ENCODE data around the gene PTCRA. TPM values are rescaled to one million over a fixed set of nuclear protein-coding genes. Genes with fewer than 3 reads are reported as not detected.

PTCRA gene
- total RNA-seq, 1 experiment from 2014 or later, result not detected

- no peaks in the 10 kb centered on the region for H3K9me2 ChIP-seq (replicated peaks; ENCODE audit: low read length)
- H3K27ac ChIP-seq (ENCODE audit: low read length), result peak overlapping the region; percentile 87
- H3K9me3 ChIP-seq (ENCODE audit: low read length), result no peaks in the 10 kb centered on the region
- DNase-seq, result peak; percentile 22
- peak overlapping the region; percentile 88 for H3K4me2 ChIP-seq (ENCODE audit: low read length)
- H3K4me1 ChIP-seq (ENCODE audit: insufficient read depth, low read length), result peaks cover 9% of the 10 kb centered on the region
- peak overlapping the region; percentile 84 for H3K4me3 ChIP-seq (ENCODE audit: low read length)
- peaks cover 3% of the 10 kb centered on the region for H3F3A ChIP-seq (ENCODE audit: low read length, unreplicated experiment)
- H3K27me3 ChIP-seq (ENCODE audit: low read length), result no peaks in the 10 kb centered on the region
- no peaks in the 10 kb centered on the region for H4K20me1 ChIP-seq (ENCODE audit: low read length)
- peaks cover 6% of the 10 kb centered on the region for H3K79me2 ChIP-seq (ENCODE audit: low read length)
- TF ChIP-seq EZH2 (IDR thresholded peaks at IDR 0.05; ENCODE audit: low read length, unreplicated experiment), result no peak
- no peak for TF ChIP-seq CTCF (conservative IDR thresholded peaks at IDR 0.05; ENCODE audit: low read depth, low read length)
- TF ChIP-seq EZH2phosphoT487 (IDR thresholded peaks at IDR 0.05; ENCODE audit: borderline replicate concordance, low read length), result no peak
- CTCF ChIA-PET, result no interaction called here
- intact Hi-C loops (cut with micrococcal nuclease), result no loop called here
- no peak overlapping the region for H2AFZ ChIP-seq (ENCODE audit: low read length)
- POLR2A ChIA-PET (ENCODE audit: unreplicated experiment), result interaction anchor here (0.6 kb wide), 3 partner anchors 10 to 270 kb away, joined by 3 to 6 read pairs (median 5); partner anchors contain the start of gene RPL7L1
- peak overlapping the region; percentile 88 for H3K9ac ChIP-seq (ENCODE audit: low read length)
- peaks cover 10% of the 10 kb centered on the region for H3K36me3 ChIP-seq (ENCODE audit: low read depth, low read length)
- BruUV-seq (replicated peaks), result no TSS peak
- peak; percentile 1; the same call in 1 of the 2 replicates for ATAC-seq
Measured at GRCh38 chr6:42889815-42890214, 26.0 kb upstream of the PTCRA start.

GRCh38 chr6:42890311-42891198, 25.3 kb upstream of the PTCRA start:
- no peak for TF ChIP-seq CTCF (conservative IDR thresholded peaks at IDR 0.05; ENCODE audit: low read depth, low read length)
- no peak for TF ChIP-seq EZH2 (IDR thresholded peaks at IDR 0.05; ENCODE audit: low read length, unreplicated experiment)
- TF ChIP-seq EZH2phosphoT487 (IDR thresholded peaks at IDR 0.05; ENCODE audit: borderline replicate concordance, low read length), result no peak
- no peaks in the 10 kb centered on the region for H3K9me3 ChIP-seq (ENCODE audit: low read length)
- H3K36me3 ChIP-seq (ENCODE audit: low read depth, low read length), result peaks cover 6% of the 10 kb centered on the region
- ChIA-PET POLR2A (ENCODE audit: unreplicated experiment) (interaction anchor here (0.6 kb wide), 3 partner anchors 94 to 111 kb away, joined by 3 read pairs; partner anchors contain the start of gene PPP2R5D), CTCF (interaction anchor here (0.6 kb wide), 1 partner anchor 289 kb away, joined by 3 read pairs; no protein-coding TSS in a partner anchor)
- peak; percentile 90 for ATAC-seq
- H3K27me3 ChIP-seq (ENCODE audit: low read length), result no peaks in the 10 kb centered on the region
- peak overlapping the region; percentile 84 for H3K4me3 ChIP-seq (ENCODE audit: low read length)
- H3K79me2 ChIP-seq (ENCODE audit: low read length), result peaks cover 4% of the 10 kb centered on the region; the same call in 1 of the 2 replicates
- H3K4me1 ChIP-seq (ENCODE audit: insufficient read depth, low read length), result peaks cover 9% of the 10 kb centered on the region
- H3K9ac ChIP-seq (ENCODE audit: low read length), result peak overlapping the region; percentile 88
- intact Hi-C loops (cut with micrococcal nuclease), result no loop called here
- no peaks in the 10 kb centered on the region for H4K20me1 ChIP-seq (ENCODE audit: low read length)
- peak; percentile 95 for DNase-seq
- peak overlapping the region; percentile 88 for H3K4me2 ChIP-seq (ENCODE audit: low read length)
- peak overlapping the region; percentile 87 for H3K27ac ChIP-seq (ENCODE audit: low read length)
- H2AFZ ChIP-seq (ENCODE audit: low read length), result peak overlapping the region; percentile 88
- no peaks in the 10 kb centered on the region for H3K9me2 ChIP-seq (replicated peaks; ENCODE audit: low read length)
- H3F3A ChIP-seq (ENCODE audit: low read length, unreplicated experiment), result peaks cover 2% of the 10 kb centered on the region
- TSS peak; percentile 89 for BruUV-seq (replicated peaks)

Measured in PC-3 (cell line).